Stimulated activated CD4-positive, alpha-beta T cell treated with anti-CD3 and anti-CD28 coated beads, Interleukin-1b, Interleukin-23, amount 100 ng/mL, for 4 hours (primary cell): Measurements from ENCODE around the gene RUNX3.
"Not testable (repeated sequence)": the region's sequence is repeated elsewhere in the genome, so short reads cannot be mapped to it uniquely, and the experiment has no call there.

Source experiments
- DNase-seq, 2 donors: peaks; one replicate each; pipeline ENCODE4 v3.0.0-alpha.2; 2020; ENCODE audit warnings: low read depth in 2 of 2

RUNX3 gene

DNA sequence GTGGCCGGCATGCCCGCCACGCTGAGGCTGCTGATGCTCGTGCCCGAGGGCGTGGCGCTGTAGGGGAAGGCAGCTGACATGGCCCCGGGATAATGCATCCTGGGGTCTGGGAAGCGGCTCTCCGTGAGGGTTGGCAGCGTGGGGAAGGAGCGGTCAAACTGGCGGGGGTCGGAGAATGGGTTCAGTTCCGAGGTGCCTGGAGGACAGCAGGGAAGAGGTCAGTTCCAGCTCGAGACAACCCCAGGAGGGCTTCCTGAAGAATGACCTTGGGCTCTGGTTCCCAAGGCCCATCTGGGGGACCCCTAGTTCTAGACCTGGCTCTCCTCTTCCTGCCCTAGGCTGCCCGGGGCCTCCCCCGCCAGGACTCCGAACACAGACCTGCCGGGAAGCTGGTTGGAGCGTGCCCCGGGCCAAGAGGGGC lies 27.6 kb downstream of the RUNX3 start:
- DNase-seq: no peak

DNA sequence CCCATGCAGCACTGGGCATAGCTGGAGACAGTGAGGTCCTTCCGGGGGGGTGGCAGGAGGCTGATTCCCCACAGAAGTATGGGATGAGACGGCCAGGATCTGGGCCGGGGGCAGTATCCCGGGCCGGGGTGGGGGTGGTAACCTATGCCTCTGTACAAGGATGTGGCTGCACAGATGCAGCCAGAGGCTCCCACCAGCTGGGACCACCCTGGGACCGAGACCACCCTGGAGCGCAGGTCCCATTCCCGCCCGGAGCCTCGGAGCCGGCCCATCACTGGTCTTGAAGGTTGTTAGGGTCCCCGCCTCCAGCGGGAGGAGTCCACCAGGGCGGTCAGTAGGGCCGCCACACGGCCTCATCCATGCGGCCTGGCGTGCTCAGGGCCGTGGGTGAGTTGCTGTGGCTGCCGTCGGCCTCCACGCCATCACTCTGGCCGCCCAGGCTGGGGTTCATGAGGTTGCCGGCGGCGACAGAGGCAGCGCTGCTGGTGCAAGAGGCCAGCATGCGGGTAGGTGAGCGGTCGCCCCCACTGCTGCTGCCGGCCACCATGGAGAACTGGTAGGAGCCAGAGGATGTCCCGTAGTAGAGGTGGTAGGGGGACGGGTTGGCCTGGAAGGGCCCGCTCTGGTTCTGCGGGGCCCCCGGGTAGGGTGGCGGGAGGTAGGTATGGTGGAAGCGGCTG lies 28.1 kb downstream of the RUNX3 start:
- no peak for DNase-seq

DNA sequence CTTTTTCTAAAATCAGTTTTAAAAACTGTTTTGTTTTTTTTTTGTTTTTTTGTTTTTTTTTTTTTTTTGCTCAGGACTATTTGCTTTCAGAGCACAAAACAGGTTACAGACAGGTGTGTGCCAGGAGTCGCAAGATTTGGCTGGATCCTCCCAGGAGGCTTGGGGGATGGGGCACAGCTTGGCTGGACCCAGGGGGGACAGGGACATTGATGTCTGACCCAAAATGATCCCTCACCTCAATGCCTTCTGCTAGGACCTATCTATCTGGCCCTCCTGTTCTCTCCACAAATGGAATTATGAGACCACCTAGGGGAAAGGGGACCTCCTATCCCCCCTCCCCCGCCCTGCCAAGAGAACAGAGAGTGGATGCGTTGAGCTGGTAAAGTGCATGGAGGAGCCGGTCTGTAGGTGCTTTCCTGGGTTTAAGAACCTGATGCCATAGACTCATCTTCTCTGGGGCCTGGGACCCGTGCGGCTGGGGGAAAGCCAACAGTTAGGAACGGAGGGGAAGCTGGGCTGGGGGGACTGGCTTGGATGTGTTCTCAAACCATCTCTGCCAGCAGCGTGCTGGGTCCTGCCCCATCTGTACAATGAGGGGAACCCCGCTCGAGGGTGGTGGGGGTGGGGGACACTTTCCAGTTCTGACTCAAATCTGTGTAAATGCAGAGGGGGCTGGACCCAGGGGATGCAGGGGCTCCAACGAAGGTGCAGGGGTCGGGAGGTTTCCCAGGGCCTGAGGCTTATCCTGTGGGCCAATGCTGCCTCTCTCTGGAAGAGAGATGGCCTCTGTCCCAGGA lies 28.9 kb downstream of the RUNX3 start:
- DNase-seq: no peak

DNA sequence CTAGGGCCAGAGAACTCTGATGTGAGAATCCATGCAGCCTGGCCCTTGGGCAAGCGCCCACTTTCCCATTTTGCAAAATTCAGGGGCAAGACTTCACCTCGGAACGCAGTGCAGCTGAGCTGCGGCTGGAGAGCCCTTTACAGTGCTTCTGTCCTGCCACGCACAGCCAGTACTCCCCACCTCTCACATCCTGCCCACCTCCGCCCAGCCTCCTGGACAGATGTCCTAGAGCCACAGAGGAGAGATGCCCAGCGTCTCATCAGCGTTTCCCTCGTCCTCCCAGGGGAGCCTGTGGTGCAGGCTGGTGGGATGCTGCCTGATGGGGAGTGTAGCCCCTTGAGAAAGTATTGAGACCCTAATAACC lies 29.6 kb downstream of the RUNX3 start:
- no peak for DNase-seq

DNA sequence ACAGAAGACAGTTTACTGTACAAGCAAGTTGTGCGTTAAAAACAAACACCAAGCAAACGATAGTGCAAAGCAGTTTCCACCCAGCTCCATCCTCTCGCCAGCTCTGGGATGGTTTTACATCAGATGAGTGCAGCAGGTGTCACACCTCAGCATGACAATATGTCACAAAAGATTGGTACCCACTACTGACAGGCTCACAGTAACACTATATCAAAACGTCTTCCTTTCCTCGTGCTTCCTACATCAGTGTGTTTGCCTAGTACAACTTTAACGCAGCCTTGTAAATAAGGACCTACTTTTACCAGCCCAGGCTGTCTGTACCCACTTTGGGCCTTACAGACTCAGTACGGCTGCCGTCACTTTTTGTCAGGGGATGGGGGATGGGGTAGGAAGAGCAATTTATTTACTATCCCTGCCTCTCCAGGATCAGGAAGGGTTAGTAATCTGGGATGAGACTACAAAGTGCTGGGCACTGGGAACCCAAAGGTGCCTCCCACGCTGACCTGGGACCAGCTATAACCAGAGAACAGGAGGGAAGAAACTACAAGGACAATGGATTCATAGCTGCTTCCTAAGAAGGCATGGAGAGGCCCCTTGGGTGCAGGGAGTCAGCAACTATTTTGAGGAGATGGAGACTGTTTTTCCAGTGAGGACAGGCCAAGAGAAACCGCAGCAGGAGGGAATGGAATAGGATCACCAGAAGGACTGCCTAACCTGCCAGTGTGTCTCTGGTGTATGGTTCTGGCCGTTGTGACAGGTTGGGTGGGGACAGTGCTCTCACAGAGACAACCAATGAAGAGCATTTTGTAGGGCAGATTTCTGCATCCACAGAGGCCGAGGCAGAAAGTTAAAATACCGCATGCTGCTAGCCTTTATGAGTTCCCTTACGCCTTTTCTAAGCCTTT lies 30.2 kb downstream of the RUNX3 start:
- DNase-seq: no peak

DNA sequence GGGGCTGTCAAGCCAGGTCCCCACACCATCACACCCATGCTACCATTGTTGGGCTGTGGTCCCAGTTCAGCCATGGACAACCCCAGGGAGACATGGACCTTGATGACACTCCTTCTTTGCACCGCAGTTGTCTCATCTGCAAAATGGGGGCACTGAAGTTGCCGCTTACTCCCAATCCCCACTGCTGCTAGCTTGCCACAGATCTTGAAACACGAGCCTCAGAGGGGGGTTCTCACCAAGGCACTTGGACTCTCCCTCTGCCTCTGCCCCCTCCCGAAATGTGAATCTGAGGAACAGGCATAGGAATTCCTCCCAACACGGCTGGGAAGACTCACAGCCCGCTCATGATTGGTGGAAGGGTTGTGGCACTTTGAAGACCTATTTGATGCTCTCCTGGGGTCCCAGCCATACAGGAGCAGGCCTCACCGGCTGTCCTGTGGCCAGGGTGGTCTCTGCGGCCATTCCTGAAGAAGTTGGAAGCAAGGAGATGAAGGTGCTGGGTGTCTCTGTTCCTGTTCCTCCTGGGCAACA lies 31.1 kb downstream of the RUNX3 start:
- DNase-seq: no peak

DNA sequence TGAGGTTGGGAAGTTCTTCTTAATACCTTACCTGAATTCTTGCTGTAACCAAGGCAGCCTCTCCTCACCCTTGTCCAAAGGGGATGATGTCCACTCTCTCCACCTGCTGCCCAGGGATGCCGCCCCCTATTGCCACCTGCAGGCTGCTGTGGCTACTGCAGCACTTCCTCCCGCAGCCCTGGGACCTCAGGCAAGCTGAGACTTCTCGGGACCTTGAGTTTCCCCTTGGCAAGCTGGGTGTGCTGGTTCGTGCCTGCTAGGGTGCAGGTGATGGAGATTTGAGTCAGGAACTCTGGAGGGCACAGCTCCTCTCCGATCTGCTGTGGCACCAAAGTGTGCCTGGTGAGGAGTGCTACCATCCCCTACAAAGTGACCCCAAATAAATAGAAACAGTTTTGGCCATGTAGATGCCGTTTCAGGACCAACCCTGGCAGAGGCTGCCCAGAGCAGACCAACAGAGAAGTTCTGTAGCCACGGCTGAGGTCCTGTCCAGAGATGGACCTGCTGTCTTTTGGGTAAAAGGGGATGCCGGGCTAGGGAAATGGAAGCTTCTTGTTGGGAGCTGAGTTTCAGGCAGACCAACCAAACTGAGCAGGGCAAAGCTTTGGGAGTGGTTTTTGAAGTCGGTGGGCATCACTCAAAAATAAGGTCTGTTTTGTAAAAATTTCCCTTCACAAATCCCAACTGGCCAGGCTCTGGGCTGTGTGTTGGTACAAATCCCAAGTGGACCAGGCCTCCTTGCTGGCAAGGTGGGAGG lies 31.7 kb downstream of the RUNX3 start:
- DNase-seq: peak in 1 of 2 donors; percentile 42

DNA sequence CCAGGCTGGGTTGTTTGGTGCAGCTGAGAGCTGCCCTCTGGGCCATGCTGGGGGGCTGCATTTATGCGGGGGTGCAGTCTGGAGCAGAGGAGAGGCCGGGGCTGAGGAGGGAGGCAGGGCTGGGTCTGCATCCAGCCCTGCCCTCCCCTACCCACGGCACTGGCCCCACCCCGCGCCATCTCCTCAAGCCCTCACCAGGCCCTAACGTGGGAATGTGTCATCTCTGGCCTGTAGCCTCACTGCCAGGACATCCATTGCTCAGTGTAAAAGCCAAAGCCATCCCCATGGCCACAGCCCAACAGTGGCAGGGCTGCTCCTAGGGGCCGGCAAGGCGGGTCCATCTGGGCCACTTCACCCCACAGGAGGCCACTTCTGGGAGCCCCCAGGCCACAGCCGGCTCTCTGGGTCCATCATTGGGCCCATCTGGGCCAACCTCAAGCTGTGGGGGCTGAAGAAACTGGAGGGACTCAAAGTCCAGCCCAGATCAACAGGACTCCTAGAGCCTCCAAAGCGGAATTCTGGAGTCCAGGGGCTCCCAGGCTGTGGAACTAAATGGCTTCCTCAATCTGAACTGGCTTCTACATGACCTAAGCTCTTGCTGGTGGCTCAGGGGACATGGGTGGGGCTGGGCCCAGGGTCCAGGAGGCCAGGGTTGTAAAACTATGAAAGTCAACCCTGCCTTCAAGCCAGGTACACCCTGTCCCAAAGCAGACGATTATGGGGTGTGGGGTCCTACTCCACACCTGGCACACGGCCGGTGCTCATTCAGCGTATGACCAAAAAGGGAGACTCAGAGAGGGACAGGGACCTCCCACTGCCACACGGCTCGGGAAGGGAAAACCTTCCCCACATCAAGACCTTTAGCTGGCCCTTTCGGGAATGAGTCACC lies 32.6 kb downstream of the RUNX3 start:
- no peak for DNase-seq

DNA sequence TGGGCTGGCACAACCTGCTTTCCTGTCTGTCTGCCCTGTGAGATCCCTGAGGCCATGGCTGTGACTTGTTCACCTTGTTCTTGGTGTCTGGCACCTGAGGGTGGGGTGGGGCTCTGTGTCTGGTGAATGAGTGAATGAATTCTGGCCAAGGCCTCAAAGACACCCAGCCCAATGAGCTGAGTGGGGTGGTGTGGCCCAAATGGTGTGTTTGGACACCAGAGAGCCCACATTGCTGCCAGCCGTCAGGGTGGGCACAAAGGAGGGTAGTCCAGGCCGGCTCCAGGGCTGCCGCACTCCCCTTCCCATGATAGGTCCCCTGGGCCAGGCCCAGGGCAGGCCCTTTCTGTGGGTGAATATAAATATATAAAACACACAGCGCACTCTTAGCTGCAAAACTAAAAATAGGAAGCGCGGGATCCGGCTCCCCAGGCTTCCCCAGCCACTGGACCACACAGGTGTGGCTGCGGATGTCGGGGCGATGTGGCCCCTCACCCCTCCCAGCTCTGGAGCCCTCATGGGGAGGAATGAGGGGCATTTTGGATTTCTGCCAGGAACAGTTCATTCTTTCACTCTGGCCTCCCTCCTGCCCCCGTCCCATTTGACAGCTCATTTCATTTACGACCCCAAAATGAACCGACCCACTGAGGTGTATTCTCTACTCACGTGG lies 33.3 kb downstream of the RUNX3 start:
- DNase-seq: no peak

DNA sequence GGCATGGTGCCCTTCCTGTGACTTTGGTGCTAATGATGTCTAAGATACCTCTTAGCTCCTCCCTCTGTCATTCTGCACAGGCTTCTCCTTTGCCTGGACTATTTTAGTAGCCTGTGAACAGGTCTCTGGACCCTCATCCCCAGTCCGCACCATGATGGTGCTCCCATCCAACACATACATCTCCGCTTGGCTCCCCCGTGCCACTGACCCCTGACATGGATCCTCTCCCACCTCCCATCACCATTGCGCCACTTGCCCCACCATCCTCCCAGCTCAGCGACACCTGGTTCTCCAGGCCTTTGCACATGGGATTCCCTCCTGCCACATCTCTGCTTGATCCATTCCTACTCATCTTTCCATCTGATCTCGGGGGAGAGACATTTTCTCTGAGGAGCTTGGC lies 33.9 kb downstream of the RUNX3 start:
- DNase-seq: no peak

DNA sequence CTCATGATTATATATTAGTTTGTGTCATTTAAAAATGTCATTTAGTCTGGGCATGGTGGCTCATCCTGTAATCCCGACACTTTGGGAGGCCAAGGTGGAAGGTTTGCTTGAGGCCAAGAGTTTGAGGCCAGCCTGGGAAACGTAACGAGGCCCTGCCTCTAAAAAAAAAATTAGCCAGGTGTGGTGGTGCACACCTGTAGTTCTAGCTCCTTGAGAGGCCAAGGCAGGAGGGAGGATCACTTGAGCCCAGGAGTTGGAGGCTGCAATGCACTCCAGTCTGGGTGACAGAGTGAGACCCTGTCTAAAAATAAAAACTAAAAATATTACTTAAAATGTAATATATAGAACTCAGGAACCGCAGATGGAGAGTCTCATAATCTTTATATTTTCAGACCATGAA lies 34.6 kb downstream of the RUNX3 start:
- DNase-seq: no peak

DNA sequence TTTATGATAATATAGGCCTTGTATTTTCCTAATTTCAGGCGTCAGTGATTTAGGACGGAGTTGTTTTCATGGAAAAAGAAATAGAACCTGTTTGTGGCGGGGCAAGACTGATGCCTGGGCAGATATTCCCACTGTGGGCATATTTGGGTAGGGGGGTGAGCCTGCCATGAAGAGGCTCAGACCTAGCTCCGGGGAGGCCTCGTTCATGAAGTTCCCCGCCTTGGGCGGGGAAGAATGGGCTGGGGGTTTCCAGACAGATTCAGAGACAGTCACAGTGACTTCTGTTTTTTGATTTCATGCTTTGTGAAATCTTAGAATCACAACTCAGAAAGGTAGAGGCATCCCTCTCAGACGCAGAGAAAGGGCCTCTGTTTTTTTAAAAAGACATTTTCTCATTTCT lies 36.1 kb downstream of the RUNX3 start:
- DNase-seq: no peak

DNA sequence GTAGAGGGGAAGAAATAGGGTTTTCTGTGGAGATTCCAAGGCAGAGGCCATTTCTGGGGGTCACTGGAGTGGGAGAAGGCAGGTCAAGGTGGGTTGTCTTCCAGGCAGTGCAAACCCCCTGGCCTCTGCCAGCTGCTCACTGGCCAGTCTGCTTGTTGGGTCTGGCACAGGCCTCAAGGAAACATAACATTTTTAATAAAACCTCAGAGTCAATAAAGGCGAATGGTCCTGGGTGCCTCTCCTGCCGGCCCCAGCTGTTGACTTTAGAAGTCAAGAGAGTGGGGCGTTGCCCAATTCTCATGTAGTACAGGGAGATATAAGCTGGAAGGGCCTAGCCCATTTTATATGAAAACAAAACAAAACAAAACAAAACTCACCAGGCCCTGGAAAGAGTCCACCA lies 36.6 kb downstream of the RUNX3 start:
- DNase-seq: no peak

DNA sequence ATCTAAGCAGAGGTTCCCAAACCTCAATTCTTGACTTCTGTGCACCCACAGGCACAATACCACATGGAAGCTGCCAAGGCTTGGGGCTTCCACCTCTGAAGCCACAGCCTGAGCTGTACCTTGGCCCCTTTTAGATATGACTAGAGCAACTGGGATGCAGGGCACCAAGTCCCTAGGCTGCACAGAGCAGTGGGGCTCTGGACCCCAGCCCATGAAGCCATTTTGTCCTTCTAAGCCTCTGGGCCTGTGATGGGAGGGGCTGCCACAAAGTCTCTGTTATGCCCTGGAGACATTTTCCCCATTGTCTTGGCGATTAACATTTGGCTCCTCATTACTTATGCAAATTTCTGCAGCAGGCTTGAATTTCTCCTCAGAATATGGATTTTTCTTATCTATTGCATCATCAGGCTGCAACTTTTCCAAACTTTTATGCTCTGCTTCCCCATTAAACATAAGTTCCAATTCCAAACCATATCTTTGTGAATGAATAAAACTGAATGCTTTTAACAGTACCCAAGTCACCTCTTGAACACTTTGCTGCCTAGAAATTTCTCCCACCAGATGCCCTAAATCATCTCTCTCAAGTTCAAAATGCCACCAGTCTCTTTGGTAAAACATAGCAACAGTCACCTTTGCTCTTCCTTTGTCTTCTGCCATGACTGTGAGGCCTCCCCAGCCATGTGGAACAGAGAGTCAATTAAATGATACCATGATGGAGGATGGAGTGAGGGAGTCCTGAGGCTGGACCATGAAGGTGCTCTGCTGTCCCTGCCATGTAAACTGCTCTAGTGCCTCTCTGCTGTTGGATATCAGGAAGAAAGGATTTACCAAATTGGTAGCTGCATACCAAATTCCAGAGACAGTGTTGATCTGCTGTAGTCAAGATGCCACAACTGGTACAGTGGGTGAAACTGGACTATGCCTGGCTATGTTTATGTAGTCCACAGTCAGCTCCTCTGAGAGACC lies 37.6 kb downstream of the RUNX3 start:
- DNase-seq: no peak

DNA sequence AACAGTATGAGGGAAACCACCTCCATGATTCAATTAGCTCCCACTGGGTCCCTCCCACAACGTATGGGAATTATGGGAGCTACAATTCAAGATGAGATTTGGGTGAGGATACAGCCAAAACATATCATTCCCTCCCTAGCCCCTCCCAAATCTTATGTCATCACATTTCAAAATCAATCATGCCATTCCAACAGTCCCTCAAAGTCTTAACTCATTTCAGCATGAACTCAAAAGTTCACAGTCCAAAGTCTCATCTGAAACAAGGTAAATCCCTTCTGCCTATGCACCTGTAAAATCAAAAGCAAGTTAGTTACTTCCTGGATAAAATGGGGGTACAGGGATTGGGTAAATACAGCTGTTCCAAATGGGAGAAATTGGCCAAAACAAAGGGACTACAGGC lies 38.7 kb downstream of the RUNX3 start:
- not testable (repeated sequence) for DNase-seq

DNA sequence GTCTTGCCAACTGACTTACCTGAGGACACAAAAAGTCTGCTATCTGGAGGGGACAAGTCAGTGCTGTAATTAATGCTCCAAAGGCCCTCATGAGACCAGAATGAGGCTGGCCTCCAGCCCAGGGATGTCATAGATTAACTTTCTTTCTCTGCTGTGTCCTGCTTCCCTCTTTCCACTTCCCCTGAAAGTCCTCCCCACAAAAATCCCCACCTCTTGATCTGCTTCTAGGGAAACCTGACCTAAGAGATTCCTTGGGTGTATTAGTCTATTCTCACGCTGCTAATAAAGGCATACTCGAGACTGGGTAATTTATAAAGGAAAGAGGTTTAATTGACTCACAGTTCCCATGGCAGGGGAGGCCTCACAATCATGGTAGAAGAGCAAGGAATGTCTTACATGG lies 39.2 kb downstream of the RUNX3 start:
- no peak for DNase-seq

DNA sequence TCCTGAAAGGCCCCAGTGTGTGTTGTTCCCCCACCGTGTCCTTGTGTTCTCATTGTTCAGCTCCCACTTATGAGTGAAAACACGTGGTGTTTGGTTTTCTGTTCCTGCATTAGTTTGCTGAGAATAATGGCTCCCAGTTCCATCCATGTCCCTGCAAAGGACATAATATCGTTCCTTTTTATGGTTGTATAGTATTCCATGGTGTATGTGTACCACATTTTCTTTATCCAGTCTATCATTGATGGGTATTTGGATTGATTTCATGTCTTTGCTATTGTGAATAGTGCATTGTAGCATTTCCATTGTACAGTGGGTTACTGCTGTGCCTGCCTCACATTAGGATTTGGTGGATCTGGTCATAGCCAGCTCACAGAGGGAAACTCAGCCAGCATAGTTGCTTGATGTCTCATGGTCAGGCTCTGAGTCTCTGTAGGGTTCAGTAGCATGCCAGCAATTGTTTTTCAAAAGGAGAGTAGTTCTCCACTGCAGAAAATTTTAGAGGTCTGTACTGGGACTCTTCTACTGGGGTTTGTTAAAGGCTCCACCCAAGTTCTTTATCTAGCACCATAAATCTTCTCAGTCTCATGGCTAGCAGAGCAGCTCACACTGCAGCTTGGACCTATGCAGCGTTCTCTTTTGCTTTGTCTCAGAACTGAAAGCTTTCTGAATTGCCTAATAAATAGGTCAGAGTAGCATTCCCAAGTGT lies 41.0 kb downstream of the RUNX3 start:
- no peak for DNase-seq
